ENCODE results near the gene APBA2.

GRCh38 chr15:28998511-28998910, 112.7 kb downstream of the APBA2 start:
- TF ChIP-seq CTCF (IDR thresholded peaks at IDR 0.05) = no peak
- TF ChIP-seq POLR2A (IDR thresholded peaks at IDR 0.05) = no peak
- no peak for TF ChIP-seq EP300 (IDR thresholded peaks at IDR 0.05)

All from tibial nerve (tissue), 4 donors.